HEK293 (cell line): ENCODE data around the gene BRD1.

Experiments used
- CTCF ChIA-PET: fragments of 350-600 bp; formaldehyde crosslinking; extraction: SDS; loops from one replicate; lab custom pipeline; 2021; ENCODE audit warnings: antibody characterized with exemption; lab: Yijun Ruan, JAX
- POLR2A ChIA-PET: fragments of 300-600 bp; formaldehyde crosslinking; extraction: SDS; loops from one replicate; lab custom pipeline; 2020; ENCODE audit warnings: antibody characterized with exemption, inconsistent platforms; lab: Yijun Ruan, JAX
- H3K27ac ChIP-seq: fragments of 200-500 bp; sonication (Bioruptor generic); 2 replicates; pipeline ENCODE4 v1.5.1; 2014; ENCODE audit warnings: low read depth, low read length, control low read depth, inconsistent platforms; ENCODE audit errors: extremely low read depth
- H3K36me3 ChIP-seq, 2 experiments: fragments of 200-500 bp in 1 of 2; sonication (Bioruptor generic) in 1 of 2; 1 replicate in 1 of 2; 2 replicates in 1 of 2; pipeline ENCODE4 v1.5.1; 2014 to 2017; ENCODE audit warnings: inconsistent platforms in 2 of 2, low read length in 2 of 2; ENCODE audit not compliant: control insufficient read depth in 2 of 2, insufficient read depth in 1 of 2
- H3K4me1 ChIP-seq: fragments of 200-500 bp; sonication (Bioruptor generic); 2 replicates; pipeline ENCODE4 v1.5.1; 2014; ENCODE audit warnings: mild to moderate bottlenecking, low read length, inconsistent platforms; ENCODE audit not compliant: control insufficient read depth, insufficient read depth
- H3K4me3 ChIP-seq: 2 replicates; pipeline ENCODE4 v1.5.1; 2011; ENCODE audit warnings: low read depth, mild to moderate bottlenecking, control low read depth, low read length, moderate library complexity
- H3K9me3 ChIP-seq: fragments of 200-500 bp; sonication (Bioruptor generic); 2 replicates; pipeline ENCODE4 v1.5.1; 2014; ENCODE audit warnings: low read depth, low read length, inconsistent platforms; ENCODE audit not compliant: control insufficient read depth, insufficient read depth
- GLIS2 ChIP-seq: fragments of 450-650 bp; formaldehyde crosslinking; IDR thresholded peaks from 2 replicates; pipeline ENCODE4 v1.5.1; 2016; ENCODE audit warnings: missing biosample characterization, missing genetic modification characterization
- PATZ1 ChIP-seq: fragments of 450-650 bp; formaldehyde crosslinking; IDR thresholded peaks from 2 replicates; pipeline ENCODE4 v1.5.1; 2016; ENCODE audit warnings: missing biosample characterization, missing genetic modification characterization
- REPIN1 ChIP-seq: fragments of 450-650 bp; formaldehyde crosslinking; IDR thresholded peaks from 2 replicates; pipeline ENCODE4 v1.5.1; 2017; ENCODE audit warnings: missing biosample characterization, missing genetic modification characterization, low read depth
- SCRT2 ChIP-seq: fragments of 450-650 bp; formaldehyde crosslinking; IDR thresholded peaks from 2 replicates; pipeline ENCODE4 v1.5.1; 2016; ENCODE audit warnings: missing biosample characterization, missing genetic modification characterization
- TSHZ1 ChIP-seq: fragments of 450-650 bp; formaldehyde crosslinking; IDR thresholded peaks from 2 replicates; pipeline ENCODE4 v1.5.1; 2016; ENCODE audit warnings: missing biosample characterization, missing genetic modification characterization, borderline replicate concordance
- YY1 ChIP-seq: fragments of 450-650 bp; formaldehyde crosslinking; IDR thresholded peaks from 2 replicates; pipeline ENCODE4 v1.5.1; 2018; ENCODE audit warnings: missing biosample characterization, missing genetic modification characterization
- ZBTB1 ChIP-seq: fragments of 450-650 bp; formaldehyde crosslinking; IDR thresholded peaks from 2 replicates; pipeline ENCODE4 v1.5.1; 2016; ENCODE audit warnings: missing biosample characterization, missing genetic modification characterization
- ZNF10 ChIP-seq: fragments of 450-650 bp; formaldehyde crosslinking; IDR thresholded peaks from 2 replicates; pipeline ENCODE4 v1.5.1; 2017; ENCODE audit warnings: missing biosample characterization, missing genetic modification characterization
- ZNF138 ChIP-seq: fragments of 450-650 bp; formaldehyde crosslinking; IDR thresholded peaks from 2 replicates; pipeline ENCODE4 v1.5.1; 2016; ENCODE audit warnings: missing biosample characterization, missing genetic modification characterization, borderline replicate concordance
- ZNF214 ChIP-seq: fragments of 450-650 bp; formaldehyde crosslinking; IDR thresholded peaks from 2 replicates; pipeline ENCODE4 v1.5.1; 2017; ENCODE audit warnings: missing biosample characterization, mild to moderate bottlenecking, missing genetic modification characterization, borderline replicate concordance
- ZNF221 ChIP-seq: fragments of 450-650 bp; formaldehyde crosslinking; IDR thresholded peaks from 2 replicates; pipeline ENCODE4 v1.5.1; 2017; ENCODE audit warnings: missing biosample characterization, missing genetic modification characterization, borderline replicate concordance
- ZNF24 ChIP-seq: fragments of 450-650 bp; formaldehyde crosslinking; IDR thresholded peaks from 2 replicates; pipeline ENCODE4 v1.5.1; 2016; ENCODE audit warnings: missing biosample characterization, missing genetic modification characterization
- ZNF292 ChIP-seq: fragments of 450-650 bp; formaldehyde crosslinking; IDR thresholded peaks from 2 replicates; pipeline ENCODE4 v1.5.1; 2016; ENCODE audit warnings: low read depth, missing biosample characterization, missing genetic modification characterization, borderline replicate concordance
- ZNF341 ChIP-seq: fragments of 450-650 bp; formaldehyde crosslinking; IDR thresholded peaks from 2 replicates; pipeline ENCODE4; 2016; ENCODE audit warnings: low read depth, missing biosample characterization, missing genetic modification characterization
- ZNF37A ChIP-seq: fragments of 450-650 bp; IDR thresholded peaks from 2 replicates; pipeline ENCODE4 v1.5.1; 2018; ENCODE audit warnings: missing biosample characterization, missing genetic modification characterization
- ZNF394 ChIP-seq: fragments of 450-650 bp; formaldehyde crosslinking; IDR thresholded peaks from 2 replicates; pipeline ENCODE4 v1.5.1; 2016; ENCODE audit warnings: missing biosample characterization, missing genetic modification characterization, mild to moderate bottlenecking, moderate library complexity, borderline replicate concordance
- ZNF473 ChIP-seq: fragments of 450-650 bp; formaldehyde crosslinking; IDR thresholded peaks from 2 replicates; pipeline ENCODE4 v1.5.1; 2017; ENCODE audit warnings: missing biosample characterization, missing genetic modification characterization
- ZNF48 ChIP-seq: fragments of 450-650 bp; formaldehyde crosslinking; IDR thresholded peaks from 2 replicates; pipeline ENCODE4 v1.5.1; 2016; ENCODE audit warnings: missing biosample characterization, missing genetic modification characterization
- ZNF544 ChIP-seq: fragments of 450-650 bp; formaldehyde crosslinking; IDR thresholded peaks from 2 replicates; pipeline ENCODE4 v1.5.0; 2017; ENCODE audit warnings: missing biosample characterization, missing genetic modification characterization
- ZNF549 ChIP-seq: fragments of 450-650 bp; IDR thresholded peaks from 2 replicates; pipeline ENCODE4 v1.5.1; 2018; ENCODE audit warnings: missing biosample characterization, missing genetic modification characterization, mild to moderate bottlenecking, inconsistent platforms, moderate library complexity
- ZNF621 ChIP-seq: fragments of 450-650 bp; formaldehyde crosslinking; IDR thresholded peaks from 2 replicates; pipeline ENCODE4 v1.5.1; 2017; ENCODE audit warnings: missing biosample characterization, missing genetic modification characterization
- ZNF76 ChIP-seq: fragments of 450-650 bp; formaldehyde crosslinking; IDR thresholded peaks from 2 replicates; pipeline ENCODE4; 2016; ENCODE audit warnings: low read depth, missing biosample characterization, missing genetic modification characterization, borderline replicate concordance
- ZSCAN23 ChIP-seq: fragments of 450-650 bp; formaldehyde crosslinking; IDR thresholded peaks from 2 replicates; pipeline ENCODE4 v1.5.1; 2016; ENCODE audit warnings: missing biosample characterization, missing genetic modification characterization
- ZXDB ChIP-seq: fragments of 450-650 bp; formaldehyde crosslinking; IDR thresholded peaks from 2 replicates; pipeline ENCODE4 v1.5.1; 2016; ENCODE audit warnings: missing biosample characterization, missing genetic modification characterization

The BRD1 gene

GRCh38 chr22:49724030-49724892 lies 103.4 kb downstream of the BRD1 start:
- CTCF ChIA-PET = interaction anchor here (0.6 to 1.7 kb wide), 9 partner anchors 10 to 1676 kb away, joined by 3 to 10 read pairs (median 4); no protein-coding TSS in a partner anchor
- no peak overlapping the region for H3K27ac ChIP-seq
- no peaks in the 10 kb centered on the region for H3K36me3 ChIP-seq
- H3K9me3 ChIP-seq = no peaks in the 10 kb centered on the region
- peak overlapping the region; percentile 28 for H3K4me3 ChIP-seq
- H3K4me1 ChIP-seq = no peaks in the 10 kb centered on the region
- POLR2A ChIA-PET = interaction anchor here (0.5 kb wide), 1 partner anchor 12 kb away, joined by 3 read pairs; no protein-coding TSS in a partner anchor
- TF ChIP-seq ZNF544 (tag by site-specific recombination) (no peak), ZNF341 (no peak), ZNF10 (no peak), ZNF138 (tag by site-specific recombination) (no peak), GLIS2 (tag by site-specific recombination) (0 out of 2 replicates have a peak, but pooled peaks have one; percentile 19), PATZ1 (no peak), ZXDB (tag by site-specific recombination) (no peak)
- TF ChIP-seq, all 188 proteins: peak for 1

GRCh38 chr22:49723478-49724029 lies 104.1 kb downstream of the BRD1 start:
- H3K36me3 ChIP-seq = no peaks in the 10 kb centered on the region
- CTCF ChIA-PET = interaction anchor here (0.9 to 1.7 kb wide), 4 partner anchors 22 to 677 kb away, joined by 4 to 10 read pairs (median 4); no protein-coding TSS in a partner anchor
- POLR2A ChIA-PET = no interaction called here

More at GRCh38 chr22:49723478-49724029, 104.1 kb downstream of the BRD1 start:
- Histone ChIP-seq H3K27ac (no peak overlapping the region), H3K4me1 (no peaks in the 10 kb centered on the region), H3K4me3 (no peak overlapping the region), H3K9me3 (no peaks in the 10 kb centered on the region)
- no peak for TF ChIP-seq ZSCAN23
- TF ChIP-seq ZBTB1 = no peak
- TF ChIP-seq ZNF549 (tag by site-specific recombination) = no peak
- no peak for TF ChIP-seq YY1 (tag by site-specific recombination)
- no peak for TF ChIP-seq ZNF76 (tag by site-specific recombination)
- TF ChIP-seq ZNF394 (tag by site-specific recombination) = no peak
- TF ChIP-seq REPIN1 (tag by site-specific recombination) = no peak
- TF ChIP-seq ZNF621 = no peak
- TF ChIP-seq ZNF48 (tag by site-specific recombination) = no peak
- TF ChIP-seq ZNF214 = no peak
- TF ChIP-seq ZNF544 (tag by site-specific recombination) = no peak
- TF ChIP-seq SCRT2 (tag by site-specific recombination) = no peak
- no peak for TF ChIP-seq TSHZ1
- no peak for TF ChIP-seq ZXDB (tag by site-specific recombination)
- no peak for TF ChIP-seq ZNF24 (tag by site-specific recombination)
- no peak for TF ChIP-seq PATZ1
- no peak for TF ChIP-seq ZNF292 (tag by site-specific recombination)
- TF ChIP-seq ZNF37A (tag by site-specific recombination) = no peak
- TF ChIP-seq ZNF221 = no peak
- no peak for TF ChIP-seq ZNF473 (tag by site-specific recombination)
